Measurements from ENCODE around the gene TMEM181.
"Not testable (repeated sequence)": the region's sequence is repeated elsewhere in the genome, so short reads cannot be mapped to it uniquely, and the experiment has no call there.

Gene TMEM181

DNA sequence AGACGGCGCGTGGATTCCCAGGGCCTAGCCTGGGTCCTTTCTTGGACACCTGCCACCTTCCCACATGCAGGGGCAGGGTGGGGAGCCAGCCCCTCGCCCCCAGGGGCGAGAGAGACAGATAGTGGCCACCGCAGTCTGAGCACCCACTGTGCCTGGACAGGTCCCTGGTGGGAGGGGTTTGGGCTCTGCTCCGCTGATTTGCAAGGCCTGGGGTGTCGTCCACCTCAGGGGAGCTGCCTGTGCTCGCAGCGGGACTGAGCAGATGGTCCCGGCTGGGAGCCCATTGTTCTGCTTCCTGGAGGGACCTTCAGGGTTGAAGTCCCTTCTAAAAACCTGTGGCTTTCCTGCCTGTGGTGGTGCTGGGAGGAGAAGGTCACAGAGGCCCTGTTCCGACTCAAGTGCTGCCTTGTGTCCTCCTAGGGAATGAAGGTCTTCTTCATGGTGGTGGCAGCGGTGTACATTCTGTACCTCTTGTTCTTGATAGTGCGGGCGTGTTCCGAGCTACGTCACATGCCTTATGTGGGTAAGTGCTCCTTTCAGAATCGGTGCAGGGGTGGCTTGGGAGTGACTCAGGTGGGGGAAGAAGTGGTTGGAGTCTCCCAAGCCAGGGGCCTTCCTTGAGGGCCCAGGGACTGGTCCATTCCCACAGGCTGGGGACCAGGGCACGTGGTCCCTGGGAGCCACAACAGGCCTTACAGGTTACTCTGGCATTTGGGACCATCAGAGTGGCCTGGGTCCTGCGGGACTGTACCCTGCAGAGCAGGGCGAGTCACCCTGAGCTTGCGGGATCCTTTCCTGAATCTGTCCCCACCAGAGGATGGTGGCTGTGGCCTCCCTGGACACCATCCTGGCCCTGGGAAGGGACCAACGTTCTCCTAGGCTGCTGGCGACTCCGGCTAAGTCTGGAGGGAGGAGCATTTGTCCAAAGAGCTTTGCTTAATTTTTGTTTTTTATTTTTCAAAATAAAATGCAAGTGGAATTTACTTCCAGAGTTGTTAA lies 65.1 kb downstream of the TMEM181 start:
- no peak for DNase-seq (ENCODE audit: low spot score)

DNA sequence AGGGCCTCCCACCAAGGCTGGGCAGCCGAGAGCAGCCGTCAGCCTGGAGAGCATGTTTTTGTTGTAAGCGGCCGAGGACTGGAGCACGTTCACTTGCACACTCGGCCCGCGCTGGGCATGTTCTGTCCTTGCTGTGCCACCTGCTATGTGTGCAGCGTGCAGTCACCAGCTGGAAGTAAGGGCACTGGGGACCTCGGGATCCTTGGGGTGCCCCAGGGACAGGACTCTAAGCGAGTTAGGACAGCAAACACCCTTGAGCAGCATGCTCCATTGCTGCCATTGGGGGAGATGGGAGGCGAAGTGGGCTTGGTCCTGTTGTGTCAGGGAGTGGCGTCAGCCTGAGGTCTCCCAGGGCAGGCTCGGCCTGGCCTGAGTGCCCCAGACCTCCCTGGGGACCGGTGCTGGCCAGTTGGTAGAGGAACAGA lies 66.0 kb downstream of the TMEM181 start:
- DNase-seq (ENCODE audit: low spot score), result no peak

DNA sequence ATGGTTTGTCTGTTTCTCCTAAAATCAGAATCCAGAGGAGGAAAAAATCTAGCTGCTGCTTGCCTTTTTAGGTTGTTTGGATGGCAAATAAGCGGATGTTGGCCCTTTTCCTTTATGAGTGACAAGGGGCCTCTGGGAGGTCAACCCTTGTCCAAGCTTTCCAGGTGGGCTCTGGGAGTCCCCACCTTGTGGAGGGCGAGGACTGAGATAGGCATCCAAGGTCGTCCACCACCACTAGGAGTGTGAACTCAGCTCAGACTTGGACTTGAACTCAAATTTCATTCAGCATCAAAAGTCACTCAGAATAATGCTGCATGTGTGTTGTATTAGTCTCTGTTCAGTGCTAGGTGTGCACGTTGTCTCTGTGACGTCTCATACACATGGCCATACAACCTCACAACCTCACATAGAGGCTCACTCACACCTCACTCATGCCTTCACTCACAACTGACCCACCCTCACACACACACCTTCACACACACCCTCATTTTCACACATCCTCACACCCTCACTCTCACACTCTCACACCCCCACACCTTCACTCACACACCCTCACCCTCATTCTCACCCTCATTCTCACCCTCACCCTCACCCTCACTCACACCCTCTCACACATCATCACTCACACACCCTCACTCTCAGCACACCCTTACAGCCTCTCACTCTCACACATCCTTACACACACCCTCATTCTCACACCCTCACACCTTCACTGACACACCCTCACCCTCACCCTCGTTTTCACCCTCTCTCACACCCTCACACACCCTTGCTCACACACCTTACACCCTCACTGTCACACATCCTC lies 66.7 kb downstream of the TMEM181 start:
- no peak for DNase-seq (ENCODE audit: low spot score)

DNA sequence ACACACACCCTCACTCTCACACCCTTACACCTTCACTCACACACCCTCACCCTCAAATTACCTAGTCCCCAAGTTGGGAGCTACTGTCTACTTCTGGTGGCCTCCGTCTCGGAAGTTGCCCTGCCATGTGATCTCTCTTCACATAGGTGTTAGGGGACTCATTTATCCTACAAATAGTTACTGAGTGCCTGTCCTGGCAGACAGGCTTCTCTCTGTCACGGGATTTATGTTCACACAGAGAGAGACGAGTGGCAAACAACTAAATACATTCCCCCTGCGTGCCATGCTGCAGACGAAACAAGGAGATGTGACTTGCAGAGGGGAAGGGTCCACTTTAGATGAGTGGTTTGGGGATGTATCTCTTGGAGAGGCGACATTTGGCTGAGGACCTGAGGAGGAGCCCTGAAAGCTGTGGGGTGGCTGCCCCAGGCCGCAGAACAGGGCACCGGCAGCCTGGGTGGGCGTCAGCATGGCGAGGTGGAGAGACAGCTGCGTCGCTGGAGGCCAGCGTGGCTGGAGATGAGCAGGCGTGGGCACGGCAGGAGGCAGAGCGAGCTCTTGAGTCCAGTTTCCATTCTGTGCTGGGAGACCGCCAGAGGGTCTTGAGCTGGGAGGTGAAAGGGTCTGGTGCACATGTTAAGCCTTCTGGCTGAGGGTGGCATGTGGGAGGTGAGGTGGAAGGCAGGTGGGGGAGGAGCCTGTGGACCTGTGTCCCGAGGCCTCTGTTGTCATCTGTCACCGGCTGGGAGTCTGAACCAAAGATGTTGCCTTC lies 67.5 kb downstream of the TMEM181 start:
- no peak for DNase-seq (ENCODE audit: low spot score)

DNA sequence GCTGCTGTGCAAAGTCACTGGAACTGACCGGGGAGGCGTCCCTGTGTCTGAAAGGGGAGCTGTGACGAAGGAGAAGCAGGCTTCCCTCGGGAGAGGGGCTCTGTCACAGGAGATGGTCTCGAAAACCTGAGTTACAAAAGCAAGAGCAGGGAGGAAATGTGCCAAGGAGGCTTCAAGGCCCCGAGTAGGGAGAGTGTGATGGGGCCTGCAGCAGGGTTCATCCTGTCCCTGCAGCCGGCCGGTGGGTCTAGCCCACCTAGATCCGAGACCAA lies 68.0 kb downstream of the TMEM181 start:
- no peak for DNase-seq (ENCODE audit: low spot score)

DNA sequence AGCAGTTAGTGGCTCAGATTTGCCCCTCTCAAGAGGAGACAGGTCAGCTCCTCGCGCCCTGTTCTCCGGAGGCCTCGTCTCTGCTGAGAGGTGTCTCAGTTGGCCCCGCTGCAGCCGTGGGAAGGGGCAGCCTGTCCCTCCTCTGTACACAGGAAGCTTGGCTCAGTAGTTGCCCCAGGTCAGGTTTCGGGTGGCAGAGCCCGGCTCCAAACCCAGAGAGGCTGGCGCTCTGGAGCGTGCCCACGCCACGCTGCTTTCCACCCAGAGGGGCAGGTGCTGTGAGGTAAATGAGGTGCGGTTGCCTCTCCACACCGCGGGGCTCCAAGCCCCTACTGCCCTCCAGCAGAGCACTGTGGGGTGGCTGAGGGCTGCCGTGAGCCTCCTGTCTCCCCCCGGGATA lies 68.7 kb downstream of the TMEM181 start:
- no peak for DNase-seq (ENCODE audit: low spot score)

DNA sequence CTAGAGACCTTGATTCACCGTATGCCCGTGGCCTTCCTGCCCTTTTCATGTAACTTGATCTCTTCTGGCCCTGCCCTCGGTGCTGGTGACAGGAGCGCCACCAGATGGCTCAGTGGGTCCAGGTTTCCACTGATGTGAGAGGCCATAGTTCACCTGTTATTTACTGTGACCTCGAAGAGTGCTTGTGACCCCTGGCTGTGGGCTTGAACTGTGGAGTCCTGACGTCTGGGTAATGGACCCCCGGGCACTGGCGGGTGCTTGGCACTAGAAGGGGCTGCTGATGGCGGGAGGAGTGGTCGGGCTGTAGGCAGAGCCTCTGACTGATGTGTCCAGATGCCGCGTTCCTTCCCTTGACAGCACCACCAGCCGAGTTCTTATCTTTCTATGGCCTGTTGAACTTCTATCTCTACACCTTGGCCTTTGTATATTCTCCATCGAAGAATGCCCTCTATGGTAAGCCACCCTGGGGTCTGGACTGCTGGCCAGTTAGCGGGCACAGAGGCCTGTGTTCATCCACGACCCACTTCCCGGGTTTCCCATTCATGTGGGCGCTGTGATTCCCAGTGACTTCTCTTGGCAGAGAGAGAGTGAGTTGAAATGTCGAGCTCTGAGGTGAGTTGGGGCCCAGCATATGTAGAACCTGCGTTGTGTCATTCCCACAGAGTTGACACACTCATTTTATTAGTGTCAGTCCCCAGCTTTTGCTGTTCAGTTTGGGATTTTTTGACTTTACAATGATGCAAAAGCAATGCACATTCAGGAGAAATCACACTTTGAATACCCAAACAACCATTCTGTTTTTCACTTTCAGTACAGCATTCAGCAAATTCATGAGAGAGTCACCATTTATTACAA lies 69.7 kb downstream of the TMEM181 start:
- no peak for DNase-seq (ENCODE audit: low spot score)

DNA sequence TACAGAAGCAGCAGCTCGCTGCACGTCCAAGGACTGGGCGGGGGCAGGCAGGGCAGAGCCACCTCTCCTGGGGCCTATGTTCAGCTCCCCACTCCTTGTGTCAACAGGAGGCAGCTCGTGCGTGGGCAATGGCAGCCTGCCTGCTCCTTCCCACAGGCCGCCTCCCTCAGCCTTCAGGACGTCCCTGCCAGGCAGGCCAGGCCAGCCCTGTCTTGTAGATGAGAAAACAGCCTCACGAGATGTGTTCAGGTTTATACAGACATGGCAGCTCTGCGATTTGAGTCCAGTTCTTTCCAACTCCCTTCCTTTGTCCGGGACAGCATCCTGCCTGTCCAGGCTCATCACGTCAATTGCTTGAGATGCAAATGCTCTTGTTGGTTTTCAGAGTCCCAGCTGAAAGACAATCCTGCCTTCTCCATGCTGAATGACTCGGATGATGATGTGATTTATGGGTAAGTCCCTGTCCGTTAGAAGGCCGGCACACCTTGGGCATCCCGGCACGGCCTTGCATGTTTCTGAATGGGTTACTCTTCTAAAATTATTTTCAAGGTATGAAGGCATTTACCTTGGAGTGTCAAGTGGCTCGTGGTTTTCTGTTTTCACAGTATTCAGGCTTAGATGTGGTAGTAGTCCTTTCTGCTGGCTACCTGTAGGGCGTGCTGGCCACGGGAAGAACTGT lies 71.2 kb downstream of the TMEM181 start:
- DNase-seq (ENCODE audit: low spot score), result peak; percentile 49

DNA sequence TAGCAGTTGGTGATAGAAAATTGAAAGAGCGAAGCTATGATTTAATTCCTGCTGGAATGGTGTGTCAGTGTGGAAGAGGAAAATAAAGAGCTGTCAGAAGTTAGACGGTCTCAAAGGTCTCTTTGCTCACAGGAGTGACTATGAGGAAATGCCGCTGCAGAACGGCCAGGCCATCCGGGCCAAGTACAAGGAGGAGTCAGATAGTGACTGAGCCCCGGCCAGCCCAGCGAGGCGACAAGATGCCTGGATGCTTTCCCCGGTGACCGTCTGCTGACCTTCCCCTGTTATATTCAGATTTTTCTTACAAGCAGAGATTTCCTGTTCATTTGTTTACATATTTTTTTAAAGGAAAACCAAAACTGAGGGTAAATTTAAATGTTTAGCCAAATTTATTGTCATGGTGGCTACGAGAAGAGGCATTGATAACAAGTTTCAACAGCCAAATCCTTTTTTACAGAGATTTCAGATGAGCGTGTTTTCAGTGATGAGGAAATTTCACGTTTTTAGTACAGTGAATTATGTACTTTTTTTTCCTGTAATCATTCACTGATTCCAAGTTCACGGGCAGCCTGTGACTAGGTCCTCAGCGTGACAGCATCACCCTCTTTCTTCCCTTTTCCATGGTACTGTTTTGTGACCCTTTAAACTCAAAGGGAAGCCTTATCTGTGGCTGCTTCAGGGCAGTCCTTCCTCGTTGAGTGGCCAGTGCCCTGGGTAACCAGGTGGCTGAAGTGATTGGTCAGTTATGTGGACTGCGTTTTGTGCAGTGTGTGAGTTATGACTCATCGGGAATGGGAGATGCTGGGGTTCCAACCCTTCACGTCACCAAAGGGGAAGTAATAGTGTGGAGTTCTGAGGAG lies 72.0 kb downstream of the TMEM181 start:
- peak; percentile 82 for DNase-seq (ENCODE audit: low spot score)

DNA sequence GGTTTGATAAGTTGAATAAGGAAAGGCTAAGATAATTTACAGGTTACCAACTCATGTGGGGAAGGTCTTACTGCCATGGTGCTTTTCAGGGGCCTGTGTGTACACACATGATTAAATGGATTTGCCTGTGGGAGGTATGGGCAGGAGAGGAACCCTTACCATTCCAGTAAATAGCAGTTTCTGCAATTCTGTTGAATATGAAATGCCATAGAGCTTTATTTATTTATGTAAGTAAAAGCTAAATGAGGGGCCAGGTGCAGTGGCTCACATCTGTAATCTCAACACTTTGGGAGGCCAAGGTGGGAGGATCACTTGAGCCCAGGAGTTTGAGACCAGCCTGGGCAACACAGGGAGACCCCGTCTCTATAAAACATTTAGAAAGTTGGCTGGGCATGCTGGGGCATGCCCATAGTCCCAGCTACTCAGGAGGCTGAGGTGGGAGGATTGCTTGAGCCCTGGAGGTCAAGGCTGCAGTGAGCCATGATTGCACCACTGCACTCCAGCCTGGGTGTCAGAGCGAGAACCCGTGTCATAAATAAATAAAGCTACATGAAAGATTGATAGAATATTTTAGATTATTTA lies 72.7 kb downstream of the TMEM181 start:
- not testable (repeated sequence) for DNase-seq (ENCODE audit: low spot score)

DNA sequence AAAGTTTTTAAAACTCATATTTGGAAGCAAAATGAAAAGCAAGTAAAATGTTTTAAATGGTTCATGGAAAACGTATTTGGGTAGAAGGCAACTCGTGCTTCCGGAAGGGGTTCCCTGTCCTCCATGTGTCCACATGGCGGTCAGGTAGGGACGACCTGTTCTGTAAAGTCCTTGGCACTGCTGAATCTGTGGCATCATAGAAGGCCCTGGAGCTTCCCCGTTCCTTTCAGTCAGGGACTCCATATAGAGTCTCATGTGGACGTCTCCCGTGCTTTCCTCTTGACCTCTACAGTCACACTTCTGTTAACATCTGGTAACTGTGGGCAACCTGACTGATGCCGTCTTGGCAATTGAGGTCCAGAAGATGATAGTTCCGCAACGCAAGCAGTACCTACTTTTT lies 73.2 kb downstream of the TMEM181 start:
- DNase-seq (ENCODE audit: low spot score), result no peak

DNA sequence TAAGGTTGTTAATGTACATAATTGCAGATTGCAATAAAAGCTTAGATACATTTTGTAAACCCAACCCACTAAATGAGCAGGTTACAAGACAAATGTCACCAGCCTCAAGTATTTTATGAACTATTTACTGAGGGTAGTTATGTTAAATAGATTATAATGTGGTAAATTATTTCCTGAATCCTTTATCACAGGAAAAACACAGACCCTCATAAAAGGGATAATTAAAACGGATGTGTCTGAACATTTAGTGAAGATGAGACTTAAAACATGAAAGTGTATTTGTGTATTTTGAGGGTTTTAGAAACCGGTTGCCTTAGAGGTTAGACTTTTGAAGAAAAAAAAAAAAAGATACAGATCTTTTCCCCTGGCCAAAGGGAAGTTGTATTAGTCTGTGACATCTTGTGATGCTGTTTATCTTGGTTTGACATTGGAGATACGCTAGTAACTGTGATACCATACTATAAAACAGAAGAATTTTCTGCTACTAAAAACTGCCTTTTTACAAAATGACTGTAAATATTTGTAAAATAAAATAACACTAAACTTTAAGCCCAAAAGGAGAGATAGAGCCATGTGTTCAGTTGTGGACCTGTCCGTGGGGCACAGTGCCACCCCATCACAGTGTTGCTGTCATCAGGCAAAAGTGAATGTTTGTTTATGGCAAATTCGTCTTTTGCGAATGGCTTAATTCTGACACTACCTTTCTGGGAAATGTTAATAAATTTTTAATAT lies 75.0 kb downstream of the TMEM181 start:
- DNase-seq (ENCODE audit: low spot score), result no peak

DNA sequence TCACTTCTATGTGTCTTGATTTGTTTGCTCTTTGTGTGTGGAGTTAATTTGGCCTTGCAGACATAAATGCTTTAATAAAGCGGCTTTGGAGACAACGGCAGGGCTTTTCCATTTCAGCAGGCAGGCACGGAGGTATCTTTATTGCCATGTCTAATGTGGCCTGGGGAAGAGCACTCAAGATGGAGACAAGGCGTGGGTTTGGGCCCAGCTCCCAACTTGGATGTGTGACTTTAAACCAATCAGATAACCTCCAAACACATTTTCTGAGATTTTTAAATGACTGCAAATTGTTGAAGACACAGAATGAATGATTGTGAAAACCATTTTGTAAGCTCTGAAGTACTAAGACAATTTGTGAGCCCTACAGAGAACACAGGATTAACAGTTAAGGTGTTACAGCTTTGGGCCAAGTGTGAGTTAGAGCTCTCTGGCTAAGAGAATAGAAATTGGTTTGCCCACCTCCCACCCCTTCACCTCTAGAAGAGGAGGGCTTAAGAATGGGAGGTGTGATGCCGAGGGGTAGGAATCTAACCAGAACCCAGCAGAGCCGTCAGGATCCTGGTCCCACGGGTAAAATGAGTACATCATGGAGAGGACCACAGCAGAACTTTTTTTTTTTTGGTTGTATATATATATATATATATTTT lies 75.7 kb downstream of the TMEM181 start:
- no peak for DNase-seq (ENCODE audit: low spot score)

DNA sequence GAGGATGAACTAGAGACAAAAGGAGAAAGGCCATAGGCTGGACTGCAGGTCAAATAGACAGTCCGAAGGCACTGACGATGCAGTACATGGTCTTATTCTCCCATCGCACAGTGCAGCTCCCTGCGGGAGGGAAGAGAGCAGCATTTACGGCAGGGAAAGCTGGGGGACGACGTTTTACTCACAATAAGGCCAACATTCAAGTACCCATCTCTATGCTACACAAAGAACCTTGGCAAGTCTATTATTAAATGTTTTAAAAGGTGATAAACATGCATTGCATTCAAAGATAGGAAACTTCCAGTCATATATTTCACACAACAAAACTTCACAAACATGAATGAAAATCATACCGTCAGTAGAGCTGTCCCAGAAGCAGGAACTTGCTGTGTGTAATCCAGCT lies 76.9 kb downstream of the TMEM181 start:
- no peak for DNase-seq (ENCODE audit: low spot score)

DNA sequence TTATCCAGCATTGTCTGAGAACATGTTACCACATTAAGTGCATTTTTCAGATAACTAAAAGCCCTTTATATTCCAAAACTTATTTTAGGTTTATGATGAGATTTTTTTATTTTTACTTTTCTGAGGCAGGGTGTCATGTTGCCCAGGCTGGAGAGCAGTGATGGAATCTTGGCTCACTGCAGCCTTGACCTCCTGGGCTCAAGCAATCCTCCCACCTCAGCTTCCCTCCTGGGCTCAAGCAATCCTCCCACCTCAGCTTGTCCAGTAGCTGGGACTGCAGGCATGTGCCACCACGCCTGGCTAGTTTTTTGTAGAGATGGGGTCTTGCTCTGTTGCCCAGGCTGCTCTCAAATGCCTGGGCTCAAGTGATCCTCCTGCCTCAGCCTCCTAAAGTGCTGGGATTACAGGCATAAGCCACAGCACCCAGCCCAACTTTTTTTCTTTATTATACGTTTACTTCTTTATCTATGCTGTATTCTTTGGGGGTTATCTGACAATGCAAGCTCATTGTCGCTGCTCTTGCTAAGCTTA lies 78.5 kb downstream of the TMEM181 start:
- DNase-seq (ENCODE audit: low spot score), result no peak

DNA sequence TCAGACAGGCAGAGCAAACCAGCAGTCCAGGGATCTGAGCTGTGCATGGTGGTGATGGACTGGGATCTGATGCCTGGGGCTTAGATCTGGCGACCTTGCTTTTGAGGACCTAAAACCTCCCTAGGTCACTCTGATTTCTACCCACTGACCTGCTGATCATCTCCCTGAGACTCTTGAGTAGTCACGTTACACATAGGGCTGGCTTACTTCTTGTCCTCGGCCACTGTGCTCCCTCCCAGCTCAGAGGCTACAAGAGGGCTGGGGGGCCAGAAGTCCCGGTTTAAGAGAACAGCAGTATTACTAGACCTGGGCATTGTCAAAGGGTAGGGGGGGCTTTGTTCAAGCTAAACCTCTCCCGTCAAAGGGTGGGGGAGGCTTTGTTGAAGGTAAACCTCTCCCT lies 79.2 kb downstream of the TMEM181 start:
- DNase-seq (ENCODE audit: low spot score), result no peak

DNA sequence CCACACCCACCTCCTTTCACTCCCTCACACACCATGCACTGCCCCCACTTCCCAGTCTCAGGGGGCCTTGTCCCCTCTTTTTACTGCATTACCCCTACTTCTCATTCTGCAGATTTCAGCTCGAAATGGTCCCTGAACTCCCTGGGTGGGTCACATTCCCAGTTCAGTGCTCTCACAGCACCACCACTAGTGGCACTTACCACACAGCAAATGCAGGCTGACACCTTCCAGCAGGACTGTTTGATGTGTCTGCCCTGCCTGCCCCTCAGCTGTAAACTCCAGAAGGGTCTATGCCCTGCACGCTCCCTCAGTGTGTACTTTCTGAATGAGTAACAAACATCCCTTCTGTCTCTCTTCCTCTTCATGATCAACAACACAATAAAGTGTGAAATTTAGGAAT lies 80.6 kb downstream of the TMEM181 start:
- no peak for DNase-seq (ENCODE audit: low spot score)

DNA sequence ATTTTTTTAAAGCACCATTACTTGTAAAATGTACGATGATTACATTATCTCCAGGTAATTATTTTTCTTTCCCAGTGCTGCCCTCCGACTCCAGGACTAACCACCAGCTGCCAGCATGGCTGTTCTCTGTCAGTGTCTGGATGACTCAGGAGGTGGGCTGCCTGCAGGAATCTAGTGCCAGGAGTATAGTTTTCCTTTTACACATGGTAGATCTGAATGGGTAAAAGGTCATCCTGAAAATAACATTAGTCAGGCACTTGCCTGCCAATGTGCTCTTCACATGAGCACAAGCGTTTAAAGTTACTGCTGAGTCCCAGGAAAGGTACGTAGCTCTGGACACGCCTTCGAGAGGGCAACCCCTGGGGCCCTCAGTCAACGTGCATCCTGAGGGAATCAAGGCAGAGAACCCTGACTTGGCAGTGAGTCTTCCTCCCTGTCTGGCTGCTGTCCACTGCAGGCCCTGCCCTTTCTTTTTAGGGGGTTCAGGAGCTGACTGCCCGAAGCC lies 82.3 kb downstream of the TMEM181 start:
- DNase-seq (ENCODE audit: low spot score), result peak; percentile 29
